Lower leg skin (tissue), 4 donors: ENCODE measurements around the gene INF2. TPM values are rescaled to one million over a fixed set of nuclear protein-coding genes. Genes with fewer than 3 reads are reported as not detected.

Source experiments
- DNase-seq, 2 donors: peaks; one replicate each; pipeline ENCODE4 v3.0.0-alpha.2; 2019; ENCODE audit warnings: low spot score in 2 of 2
- H3K4me3 ChIP-seq: fragments of 200-600 bp; sonication (generic); 2 replicates; pipeline ENCODE4 v1.5.1; 2017; ENCODE audit warnings: mild to moderate bottlenecking, low read depth; ENCODE audit not compliant: poor library complexity, severe bottlenecking
- CTCF ChIP-seq, 3 donors: fragments of 450-650 bp; IDR thresholded peaks; one replicate each; pipeline ENCODE4 v1.5.1; 2016; ENCODE audit warnings: antibody characterized with exemption in 3 of 3, mild to moderate bottlenecking in 3 of 3, moderate library complexity in 2 of 3
- POLR2A ChIP-seq, 2 donors: fragments of 450-650 bp; IDR thresholded peaks; one replicate each; pipeline ENCODE4 v1.6.1; 2016 to 2017; ENCODE audit warnings: antibody characterized with exemption in 2 of 2, mild to moderate bottlenecking in 1 of 2, moderate library complexity in 1 of 2
- WGBS, 2 donors: methylation state at CpG; one replicate each; pipeline ENCODE4 v1.1.5; 2018; 5-methylcytosine and 5-hydroxymethylcytosine counted together
- intact Hi-C: fragments of 100-400 bp; cut with DNase I; formaldehyde crosslinking; loops from one replicate; pipeline ENCODE4 v1.15.0; 2023; ENCODE audit warnings: low total_unique reads
- total RNA-seq, 4 donors: library from RNA; depleted of rRNA; stranded (reverse); fragments of >200 nt; gene quantifications; one replicate each; pipeline ENCODE4 v1.1.0, GENCODE V29; 2016

The INF2 gene
- total RNA-seq, 4 donors from 2014 or later = 63.8 to 121 (median 83.9) TPM

GRCh38 chr14:104685216-104685997, 4.0 kb upstream of the INF2 start:
- TF ChIP-seq CTCF (IDR thresholded peaks at IDR 0.05) (no peak), POLR2A (IDR thresholded peaks at IDR 0.05) (no peak)
- no peak overlapping the region for H3K4me3 ChIP-seq
- intact Hi-C loops = no loop called here
- WGBS, 2 donors = 75 to 84% methylated on average over 4 of the region's 4 CpGs
- DNase-seq = no peak

GRCh38 chr14:104685998-104686610, 3.3 kb upstream of the INF2 start:
- 91 to 92% methylated on average over 2 of the region's 2 CpGs for whole genome bisulfite sequencing, 2 donors
- intact Hi-C loops = no loop called here
- DNase-seq = no peak
- no peak overlapping the region for H3K4me3 ChIP-seq
- TF ChIP-seq POLR2A (IDR thresholded peaks at IDR 0.05) (no peak), CTCF (IDR thresholded peaks at IDR 0.05) (no peak)

- DNase-seq = no peak
- WGBS, 2 donors = 50 to 68% methylated on average over 11 to 19 of the region's 20 CpGs
- H3K4me3 ChIP-seq = no peak overlapping the region
- intact Hi-C loops = no loop called here
- TF ChIP-seq CTCF (IDR thresholded peaks at IDR 0.05) (no peak), POLR2A (IDR thresholded peaks at IDR 0.05) (no peak)
These were observed 2.5 kb upstream of the INF2 start for GRCh38 chr14:104686624-104687517.

GRCh38 chr14:104687601-104688504, 1.6 kb upstream of the INF2 start:
- intact Hi-C loops = no loop called here
- TF ChIP-seq CTCF (IDR thresholded peaks at IDR 0.05) (no peak), POLR2A (IDR thresholded peaks at IDR 0.05) (no peak)
- WGBS, 2 donors = 43 to 44% methylated on average over 23 of the region's 31 CpGs
- no peak overlapping the region for H3K4me3 ChIP-seq
- DNase-seq = peak in 1 of 2 donors; percentile 93

GRCh38 chr14:104688505-104689108, 811 bp upstream of the INF2 start:
- no peak for DNase-seq
- no peak for TF ChIP-seq CTCF (IDR thresholded peaks at IDR 0.05)
- no peak for TF ChIP-seq POLR2A (IDR thresholded peaks at IDR 0.05)
- no peak overlapping the region for H3K4me3 ChIP-seq

More at GRCh38 chr14:104688505-104689108, 811 bp upstream of the INF2 start:
- WGBS, 2 donors = 21 to 28% methylated on average over 19 to 21 of the region's 24 CpGs
- intact Hi-C loops = no loop called here
